ENCODE measurements around the gene CARNS1. TPM values are rescaled to one million over a fixed set of nuclear protein-coding genes. Genes with fewer than 3 reads are reported as not detected.

CARNS1 gene
- total and polyA plus RNA-seq, 9 of the 15 experiments (the other 6 are each of a cell fraction or from before 2014, with no cell fraction given): 0.01 to 0.18 (median 0.06) TPM; not detected in 3

GRCh38 chr11:67373648-67374570, 41.6 kb upstream of the CARNS1 start (continued):
- TF ChIP-seq ZBTB34 (CRISPR knock-in tag; IDR thresholded peaks at IDR 0.05) (no peak), MAFK (IDR thresholded peaks at IDR 0.05; ENCODE audit: low read length) (peak; percentile 80), ZNF584 (CRISPR knock-in tag; IDR thresholded peaks at IDR 0.05; ENCODE audit: low read depth) (0 out of 2 replicates have a peak, but pooled peaks have one; percentile 13), ZNF217 (CRISPR knock-in tag; IDR thresholded peaks at IDR 0.05) (no peak), ZNF23 (CRISPR knock-in tag; IDR thresholded peaks at IDR 0.05) (no peak), E2F5 (CRISPR knock-in tag; IDR thresholded peaks at IDR 0.05) (no peak), DIDO1 (tag; IDR thresholded peaks at IDR 0.05; ENCODE audit: low read depth) (no peak), USF1 (CRISPR knock-in tag; IDR thresholded peaks at IDR 0.05) (peak; percentile 56), SLC30A9 (CRISPR knock-in tag; IDR thresholded peaks at IDR 0.05) (no peak), CEBPG (CRISPR knock-in tag; IDR thresholded peaks at IDR 0.05) (peak; percentile 55), CEBPG (tag; conservative IDR thresholded peaks at IDR 0.05 in 1 of 2, IDR thresholded peaks at IDR 0.05 in 1 of 2) (no peak), SAFB2 (IDR thresholded peaks at IDR 0.05; ENCODE audit: borderline replicate concordance, low read depth, low read length, severe bottlenecking) (no peak), ZNF830 (CRISPR knock-in tag; IDR thresholded peaks at IDR 0.05) (no peak), HMBOX1 (IDR thresholded peaks at IDR 0.05) (peak; percentile 85), BCOR (IDR thresholded peaks at IDR 0.05) (no peak), NFE2L1 (tag; IDR thresholded peaks at IDR 0.05; ENCODE audit: borderline replicate concordance, low read depth) (peak; percentile 76), HDAC2 (IDR thresholded peaks at IDR 0.05) (peak; percentile 49), TBL1XR1 (IDR thresholded peaks at IDR 0.05; ENCODE audit: low read length in 2 of 2) (no peak), CREB1 (IDR thresholded peaks at IDR 0.05) (no peak), CREB1 (CRISPR knock-in tag; IDR thresholded peaks at IDR 0.05) (0 out of 2 replicates have a peak, but pooled peaks have one; percentile 10), SNRNP70 (optimal IDR thresholded peaks at IDR 0.05; ENCODE audit: low read depth, low read length) (no peak), FUS (optimal IDR thresholded peaks at IDR 0.05; ENCODE audit: low read depth, low read length) (no peak), CHCHD3 (CRISPR knock-in tag; IDR thresholded peaks at IDR 0.05) (no peak), MEF2A (IDR thresholded peaks at IDR 0.05; ENCODE audit: control insufficient read depth, low read depth, low read length) (no peak), ATF1 (CRISPR knock-in tag; IDR thresholded peaks at IDR 0.05) (no peak), ATF1 (tag; IDR thresholded peaks at IDR 0.05) (peak; percentile 29; the same call in 1 of the 2 replicates), ZNF140 (CRISPR knock-in tag; IDR thresholded peaks at IDR 0.05) (no peak)

Data from K562 (cell line).